ENCODE data around the gene TNS1. TPM values are rescaled to one million over a fixed set of nuclear protein-coding genes. Genes with fewer than 3 reads are reported as not detected.

TNS1 gene
- total RNA-seq, 1 experiment from 2014 or later, result 6.2 TPM

- no peak for TF ChIP-seq CTCF (IDR thresholded peaks at IDR 0.05 in 2 of 3, conservative IDR thresholded peaks at IDR 0.05 in 1 of 3; ENCODE audit: borderline replicate concordance in 1 of 3, insufficient read depth in 1 of 3, low read depth in 2 of 3, low read length in 2 of 3)
- no peak for TF ChIP-seq EZH2phosphoT487 (IDR thresholded peaks at IDR 0.05; ENCODE audit: borderline replicate concordance)
- no peak for TF ChIP-seq FOSL1 (IDR thresholded peaks at IDR 0.05; ENCODE audit: low read depth)
- no peak for TF ChIP-seq MAX (IDR thresholded peaks at IDR 0.05)
- no peak for TF ChIP-seq ZBTB33 (IDR thresholded peaks at IDR 0.05; ENCODE audit: extremely low read depth, insufficient replicate concordance, low read length)
- TF ChIP-seq ZFX (IDR thresholded peaks at IDR 0.05), result no peak
- TF ChIP-seq RAD21 (IDR thresholded peaks at IDR 0.05; ENCODE audit: low read depth), result no peak
- TF ChIP-seq ATF3 (IDR thresholded peaks at IDR 0.05), result no peak
- TF ChIP-seq CBX3 (IDR thresholded peaks at IDR 0.05; ENCODE audit: low read depth), result no peak
- no peak for TF ChIP-seq EGR1 (IDR thresholded peaks at IDR 0.05; ENCODE audit: low read depth)
- TF ChIP-seq POLR2AphosphoS5 (IDR thresholded peaks at IDR 0.05; ENCODE audit: low read depth, low read length), result no peak
- TF ChIP-seq SP1 (IDR thresholded peaks at IDR 0.05; ENCODE audit: low read depth), result no peak
- TF ChIP-seq ZNF274 (IDR thresholded peaks at IDR 0.05; ENCODE audit: low read depth, low read length), result no peak
- no peak for TF ChIP-seq SIN3A (IDR thresholded peaks at IDR 0.05; ENCODE audit: low read depth)
- no peak for TF ChIP-seq JUND (IDR thresholded peaks at IDR 0.05)
- no peak for TF ChIP-seq YY1 (IDR thresholded peaks at IDR 0.05; ENCODE audit: extremely low read depth, insufficient replicate concordance, low read depth, low read length)
- no peak for TF ChIP-seq REST (IDR thresholded peaks at IDR 0.05; ENCODE audit: low read depth)
- intact Hi-C loops (cut with micrococcal nuclease), result no loop called here
- Histone ChIP-seq H3K36me3 (ENCODE audit: control insufficient read depth in 1 of 2, insufficient read depth in 2 of 2, low read length in 2 of 2) (no peaks in the 10 kb centered on the region), H3K9me3 (ENCODE audit: control insufficient read depth in 1 of 2, insufficient read depth in 1 of 2, low read depth in 1 of 2, low read length in 2 of 2) (no peaks in the 10 kb centered on the region), H3K4me1 (ENCODE audit: control insufficient read depth in 1 of 2, insufficient read depth in 2 of 2, low read length in 2 of 2) (no peaks in the 10 kb centered on the region), H3K4me2 (ENCODE audit: low read length) (no peak overlapping the region), H3K4me3 (replicated peaks in 1 of 2; ENCODE audit: low read depth in 1 of 2, low read length in 2 of 2) (no peak overlapping the region), H3K9ac (ENCODE audit: low read length) (no peak overlapping the region), H3K79me2 (ENCODE audit: insufficient read depth, low read length) (no peaks in the 10 kb centered on the region), H2AFZ (ENCODE audit: low read depth, low read length, poor library complexity, severe bottlenecking) (no peak overlapping the region), H4K20me1 (ENCODE audit: insufficient read depth) (no peaks in the 10 kb centered on the region), H3K27me3 (ENCODE audit: insufficient read depth, low read length) (no peaks in the 10 kb centered on the region), H3K27ac (ENCODE audit: low read depth, low read length) (no peak overlapping the region), H3K9me2 (ENCODE audit: insufficient read depth) (no peaks in the 10 kb centered on the region)
- CTCF ChIA-PET, result interaction anchor here (0.6 to 1.1 kb wide), 3 partner anchors 10 to 240 kb away, joined by 3 to 4 read pairs (median 3); no protein-coding TSS in a partner anchor
- no peak for ATAC-seq
- RAD21 ChIA-PET (ENCODE audit: low non-redundant PET in 1 of 2, low total read pairs in 2 of 2, uncharacterized antibody in 2 of 2, unreplicated experiment in 2 of 2), result no interaction called here
- no TSS peak for BruUV-seq (replicated peaks)
- no peak for DNase-seq (ENCODE audit: low read depth, low spot score)
- POLR2A ChIA-PET, result no interaction called here
Observed at GRCh38 chr2:218024871-218025270, 22.1 kb upstream of the TNS1 start.

All from HCT116 (cell line).